IMR-90 (cell line): ENCODE data around the gene ABHD12.

Source experiments
- BHLHE40 ChIP-seq: fragments of 150-350 bp; IDR thresholded peaks from 2 replicates; pipeline ENCODE4 v1.6.1; 2016; ENCODE audit warnings: mild to moderate bottlenecking, low read depth, low read length
- CEBPB ChIP-seq: IDR thresholded peaks from 2 replicates; pipeline ENCODE4 v1.6.1; 2012; ENCODE audit warnings: low read depth, low read length, improper control_type of control experiment
- CHD1 ChIP-seq: IDR thresholded peaks from 2 replicates; pipeline ENCODE4 v1.6.1; 2012; ENCODE audit warnings: low read depth, low read length, improper control_type of control experiment
- CTCF ChIP-seq: conservative IDR thresholded peaks from 2 replicates; pipeline ENCODE4 v1.5.1; 2012; ENCODE audit warnings: mild to moderate bottlenecking, low read depth, low read length, improper control_type of control experiment
- ELK1 ChIP-seq: fragments of 150-350 bp; IDR thresholded peaks from 2 replicates; pipeline ENCODE4 v1.6.1; 2016; ENCODE audit warnings: low read depth, mild to moderate bottlenecking, low read length, moderate library complexity, borderline replicate concordance
- MAFK ChIP-seq: IDR thresholded peaks from 2 replicates; pipeline ENCODE4 v1.6.1; 2012; ENCODE audit warnings: low read depth, low read length, improper control_type of control experiment
- MXI1 ChIP-seq: IDR thresholded peaks from 2 replicates; pipeline ENCODE4 v1.6.1; 2012; ENCODE audit warnings: low read depth, mild to moderate bottlenecking, low read length, moderate library complexity, borderline replicate concordance
- POLR2A ChIP-seq: IDR thresholded peaks from 2 replicates; pipeline ENCODE4 v1.6.1; 2012; ENCODE audit warnings: mild to moderate bottlenecking, low read depth, low read length
- RAD21 ChIP-seq: IDR thresholded peaks from 2 replicates; pipeline ENCODE4 v1.6.1; 2012; ENCODE audit warnings: low read length, improper control_type of control experiment
- RCOR1 ChIP-seq: IDR thresholded peaks from 2 replicates; pipeline ENCODE4 v1.6.1; 2012; ENCODE audit warnings: mild to moderate bottlenecking, low read length, improper control_type of control experiment; ENCODE audit not compliant: insufficient replicate concordance
- RFX5 ChIP-seq: IDR thresholded peaks from 2 replicates; pipeline ENCODE4 v1.8.0; 2012; ENCODE audit warnings: low read depth, mild to moderate bottlenecking, low read length, moderate library complexity
- SMC3 ChIP-seq: fragments of 150-350 bp; IDR thresholded peaks from 2 replicates; pipeline ENCODE4 v1.6.1; 2016; ENCODE audit warnings: low read depth, mild to moderate bottlenecking, antibody characterized with exemption, low read length, moderate library complexity
- USF2 ChIP-seq: fragments of 150-350 bp; IDR thresholded peaks from 2 replicates; pipeline ENCODE4 v1.6.1; 2017; ENCODE audit warnings: mild to moderate bottlenecking, antibody characterized with exemption, low read length, low read depth

GRCh38 chr20:25323496-25324246 is 67.0 kb downstream of the ABHD12 start:
- TF ChIP-seq POLR2A, result no peak
- no peak for TF ChIP-seq CTCF
- no peak for TF ChIP-seq MAFK
- no peak for TF ChIP-seq RFX5
- no peak for TF ChIP-seq MXI1
- no peak for TF ChIP-seq USF2
- no peak for TF ChIP-seq BHLHE40
- TF ChIP-seq RCOR1, result no peak
- no peak for TF ChIP-seq RAD21
- TF ChIP-seq SMC3, result no peak
- no peak for TF ChIP-seq CEBPB
- no peak for TF ChIP-seq ELK1
- TF ChIP-seq CHD1, result no peak
